Upper lobe of right lung (tissue), 1 donor: ENCODE data around the gene RAD18. TPM values are rescaled to one million over a fixed set of nuclear protein-coding genes. Genes with fewer than 3 reads are reported as not detected.
A peak's percentile ranks its signal among the peaks of the same experiment; 100 is the strongest.

Experiments
- ATAC-seq: fragments of 200-7000 bp; cut with Tn5 transposase; one replicate; pipeline ENCODE4 v1.9.1; 2020; ENCODE audit warnings: mild to moderate bottlenecking, moderate library complexity
- DNase-seq: peaks from one replicate; pipeline ENCODE4 v3.0.0-alpha.2; 2020
- H3K27ac ChIP-seq: fragments of 200-600 bp; one replicate; pipeline ENCODE4 v1.8.0; 2022
- H3K27me3 ChIP-seq: fragments of 200-600 bp; one replicate; pipeline ENCODE4 v1.8.0; 2022; ENCODE audit warnings: mild to moderate bottlenecking
- H3K36me3 ChIP-seq: fragments of 200-600 bp; one replicate; pipeline ENCODE4 v1.8.0; 2022
- H3K4me1 ChIP-seq: fragments of 200-600 bp; one replicate; pipeline ENCODE4 v1.8.0; 2022
- H3K4me3 ChIP-seq: fragments of 200-600 bp; one replicate; pipeline ENCODE4 v1.8.0; 2022; ENCODE audit warnings: mild to moderate bottlenecking
- H3K9me3 ChIP-seq: fragments of 200-600 bp; one replicate; pipeline ENCODE4 v1.8.0; 2022
- intact Hi-C: fragments of 100-400 bp; cut with DNase I; formaldehyde crosslinking; loops from one replicate; pipeline ENCODE4 v1.11.0; 2022
- total RNA-seq: library from RNA; stranded (reverse); fragmentation: NEBNext Ultra II Directional; extraction: Animal tissue kit (Norgen Biotek cat#: 25700); gene quantifications from one replicate; pipeline ENCODE4 v1.2.1, GENCODE V29; 2021
- TF ChIP-seq, protein P1 (sequence below): fragments of 200-600 bp; IDR thresholded peaks from one replicate; pipeline ENCODE4 v1.8.0; 2022; ENCODE audit warnings: antibody characterized with exemption
- donor health status: DM: no; HTN: yes; CAD: no; lungs with severe emphysema.

Gene RAD18
- total RNA-seq, 1 donor from 2014 or later: 15.0 TPM

DNA sequence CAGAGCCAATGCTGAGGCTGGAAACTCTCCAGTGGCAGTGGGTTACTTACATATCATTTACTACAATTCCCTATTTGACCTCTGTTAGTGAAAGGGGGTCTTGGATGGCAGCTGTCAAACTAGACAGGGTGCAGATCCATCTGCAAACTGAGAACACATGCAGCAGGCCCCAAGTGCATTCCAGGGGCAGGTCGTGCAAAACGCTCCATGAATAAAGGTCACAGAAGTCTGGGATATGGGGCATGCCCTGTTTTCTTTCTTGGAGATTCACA lies 25.0 kb upstream of the RAD18 start:
- Histone ChIP-seq H3K27me3 (no peaks in the 10 kb centered on the region), H3K27ac (no peak overlapping the region), H3K36me3 (no peaks in the 10 kb centered on the region), H3K4me3 (no peak overlapping the region), H3K9me3 (no peaks in the 10 kb centered on the region), H3K4me1 (peaks cover 4% of the 10 kb centered on the region)
- ATAC-seq: no peak
- TF ChIP-seq, protein P1, sequence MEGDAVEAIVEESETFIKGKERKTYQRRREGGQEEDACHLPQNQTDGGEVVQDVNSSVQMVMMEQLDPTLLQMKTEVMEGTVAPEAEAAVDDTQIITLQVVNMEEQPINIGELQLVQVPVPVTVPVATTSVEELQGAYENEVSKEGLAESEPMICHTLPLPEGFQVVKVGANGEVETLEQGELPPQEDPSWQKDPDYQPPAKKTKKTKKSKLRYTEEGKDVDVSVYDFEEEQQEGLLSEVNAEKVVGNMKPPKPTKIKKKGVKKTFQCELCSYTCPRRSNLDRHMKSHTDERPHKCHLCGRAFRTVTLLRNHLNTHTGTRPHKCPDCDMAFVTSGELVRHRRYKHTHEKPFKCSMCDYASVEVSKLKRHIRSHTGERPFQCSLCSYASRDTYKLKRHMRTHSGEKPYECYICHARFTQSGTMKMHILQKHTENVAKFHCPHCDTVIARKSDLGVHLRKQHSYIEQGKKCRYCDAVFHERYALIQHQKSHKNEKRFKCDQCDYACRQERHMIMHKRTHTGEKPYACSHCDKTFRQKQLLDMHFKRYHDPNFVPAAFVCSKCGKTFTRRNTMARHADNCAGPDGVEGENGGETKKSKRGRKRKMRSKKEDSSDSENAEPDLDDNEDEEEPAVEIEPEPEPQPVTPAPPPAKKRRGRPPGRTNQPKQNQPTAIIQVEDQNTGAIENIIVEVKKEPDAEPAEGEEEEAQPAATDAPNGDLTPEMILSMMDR: no peak
- intact Hi-C loops: loop anchor here (5.0 kb wide), 1 partner anchor 314 kb away; no protein-coding TSS in a partner anchor
- DNase-seq: no peak

DNA sequence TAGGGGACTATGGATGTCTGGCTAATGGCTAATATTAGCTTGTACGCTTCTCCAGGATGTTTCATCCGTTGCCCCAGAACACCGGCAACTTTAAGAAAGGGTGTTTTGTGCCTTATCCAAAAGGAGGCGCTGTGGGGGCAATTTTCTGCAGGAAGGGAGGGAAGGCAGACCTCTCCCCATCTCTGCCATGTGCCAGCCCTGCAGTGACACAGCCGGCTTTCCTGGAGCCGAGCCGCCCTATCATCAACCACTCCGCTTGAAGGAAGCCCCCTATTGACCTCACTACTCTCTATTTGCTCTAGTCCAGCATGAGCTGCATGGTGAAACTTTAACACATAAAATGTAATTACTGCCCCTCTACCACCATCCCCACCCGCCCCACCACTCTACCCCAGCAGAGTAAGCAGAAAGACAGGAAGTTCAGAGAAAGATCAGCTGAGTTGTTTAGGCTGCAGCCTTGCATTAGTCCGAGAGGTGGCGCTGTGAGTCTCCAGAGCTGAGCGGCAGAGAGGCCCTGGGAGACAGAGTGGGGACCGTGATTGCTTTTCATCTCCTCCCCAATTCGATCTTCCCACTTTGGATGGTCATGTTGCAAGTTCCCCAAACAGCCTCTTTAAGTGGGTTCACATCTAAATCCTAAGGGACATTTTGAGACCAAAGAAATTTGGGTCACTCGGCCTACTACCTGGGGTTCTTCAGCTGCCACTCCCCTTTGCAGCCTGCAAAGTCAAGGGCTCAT lies 24.5 kb upstream of the RAD18 start:
- H3K36me3 ChIP-seq: no peaks in the 10 kb centered on the region
- peak; percentile 78 for DNase-seq
- H3K4me3 ChIP-seq: no peak overlapping the region
- H3K9me3 ChIP-seq: no peaks in the 10 kb centered on the region
- intact Hi-C loops: loop anchor here (5.0 kb wide), 1 partner anchor 314 kb away; no protein-coding TSS in a partner anchor
- H3K4me1 ChIP-seq: peaks cover 4% of the 10 kb centered on the region
- no peaks in the 10 kb centered on the region for H3K27me3 ChIP-seq
- TF ChIP-seq, protein P1: peak; percentile 67
- ATAC-seq: peak; percentile 90
- H3K27ac ChIP-seq: no peak overlapping the region

DNA sequence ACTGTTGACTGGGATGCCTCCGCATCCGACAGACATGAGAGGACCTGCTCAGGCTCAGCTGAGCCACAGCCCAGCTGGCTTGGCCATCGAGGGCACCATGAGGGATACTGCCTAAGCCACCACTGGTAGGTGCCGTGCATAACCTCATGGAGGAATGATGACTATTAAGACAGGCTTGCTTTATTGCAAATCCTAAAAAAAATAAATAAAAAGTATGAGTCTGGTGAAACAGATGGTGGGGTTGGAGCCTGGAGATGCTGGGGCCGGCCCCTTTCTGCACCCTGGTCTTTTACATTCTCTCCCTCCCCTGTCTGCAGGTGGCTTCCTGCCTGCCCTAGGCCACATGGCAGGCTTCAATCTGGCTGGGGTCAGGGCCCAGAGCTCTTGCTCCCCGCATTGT lies 24.0 kb upstream of the RAD18 start:
- Histone ChIP-seq H3K4me3 (no peak overlapping the region), H3K9me3 (no peaks in the 10 kb centered on the region), H3K36me3 (no peaks in the 10 kb centered on the region), H3K27me3 (no peaks in the 10 kb centered on the region), H3K4me1 (peaks cover 4% of the 10 kb centered on the region), H3K27ac (no peak overlapping the region)
- no peak for ATAC-seq
- intact Hi-C loops: loop anchor here (5.0 kb wide), 1 partner anchor 315 kb away; no protein-coding TSS in a partner anchor
- TF ChIP-seq, protein P1: no peak
- no peak for DNase-seq

DNA sequence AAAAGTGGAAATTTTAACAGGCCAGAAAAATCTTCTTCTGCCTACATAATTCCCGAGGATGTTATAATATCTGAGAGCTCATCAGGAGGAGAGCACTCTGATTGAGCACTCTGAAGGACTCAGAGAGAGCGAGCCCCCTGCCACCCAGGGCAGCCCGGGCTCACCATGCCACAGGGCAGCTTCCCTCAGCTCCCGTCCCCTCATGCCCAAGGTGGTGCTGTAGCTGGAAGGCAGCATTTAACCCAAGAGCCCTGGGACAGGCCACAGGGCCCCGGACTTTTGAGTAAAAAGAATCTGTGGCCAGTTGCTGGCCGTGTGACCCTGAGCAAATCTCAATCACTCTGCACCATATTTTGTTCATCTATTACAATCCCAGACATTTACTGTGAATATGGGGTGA lies 23.5 kb upstream of the RAD18 start:
- no peaks in the 10 kb centered on the region for H3K27me3 ChIP-seq
- TF ChIP-seq, protein P1: no peak
- H3K4me1 ChIP-seq: peaks cover 4% of the 10 kb centered on the region
- DNase-seq (no peak), ATAC-seq (no peak)
- no peaks in the 10 kb centered on the region for H3K9me3 ChIP-seq
- H3K4me3 ChIP-seq: no peak overlapping the region
- H3K27ac ChIP-seq: no peak overlapping the region
- H3K36me3 ChIP-seq: no peaks in the 10 kb centered on the region
- intact Hi-C loops: loop anchor here (5.0 kb wide), 1 partner anchor 316 kb away; no protein-coding TSS in a partner anchor

DNA sequence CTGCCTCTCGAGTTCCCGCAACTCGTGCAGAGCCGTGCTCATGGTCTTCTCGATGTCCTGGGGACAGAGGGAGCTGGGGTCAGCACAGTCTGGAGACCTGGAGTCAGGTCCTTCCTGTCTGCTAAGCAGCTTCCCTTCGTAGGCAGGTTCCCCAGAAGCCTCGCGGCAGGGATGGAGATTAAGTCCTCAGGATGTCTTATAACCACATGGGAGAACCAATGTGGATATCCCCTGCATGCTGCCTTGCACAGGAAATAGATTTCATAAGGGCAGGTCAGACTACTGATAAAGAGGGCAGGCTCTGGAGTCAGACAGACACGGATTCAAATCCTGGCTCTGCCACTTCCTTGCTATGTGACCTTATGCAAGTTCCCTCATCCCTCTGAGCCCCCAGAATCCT lies 22.6 kb upstream of the RAD18 start:
- no peak for ATAC-seq
- Histone ChIP-seq H3K27ac (no peak overlapping the region), H3K4me3 (no peak overlapping the region), H3K9me3 (no peaks in the 10 kb centered on the region), H3K27me3 (no peaks in the 10 kb centered on the region), H3K36me3 (no peaks in the 10 kb centered on the region), H3K4me1 (peaks cover 4% of the 10 kb centered on the region)
- TF ChIP-seq, protein P1: no peak
- no peak for DNase-seq
- intact Hi-C loops: loop anchor here (5.0 kb wide), 1 partner anchor 316 kb away; no protein-coding TSS in a partner anchor
